SU-DHL-6 (cell line): ENCODE results near the gene EGLN1.

Experiments
- CTCF ChIP-seq: fragments of 200-600 bp; sonication (generic); IDR thresholded peaks from one replicate; pipeline ENCODE4 v1.5.1; 2017; ENCODE audit warnings: antibody characterized with exemption, mild to moderate bottlenecking, low read length, moderate library complexity; ENCODE audit not compliant: insufficient read depth, poor library complexity, severe bottlenecking
- EZH2phosphoT487 ChIP-seq: fragments of 200-600 bp; sonication (generic), shearing (Covaris generic); conservative IDR thresholded peaks from 2 replicates; pipeline ENCODE4 v1.6.1; 2018; ENCODE audit warnings: mild to moderate bottlenecking, antibody characterized with exemption, low read length, moderate library complexity, mixed read lengths

- TF ChIP-seq CTCF (no peak), EZH2phosphoT487 (no peak)
Measured at GRCh38 chr1:231359113-231359512, 63.0 kb downstream of the EGLN1 start.
